HG03066 (cell line): ENCODE data around the gene SAT1.
"Not testable (repeated sequence)": the region's sequence is repeated elsewhere in the genome, so short reads cannot be mapped to it uniquely, and the experiment has no call there.

ENCODE experiments used
- ATAC-seq: cut with Tn5 transposase; IDR thresholded peaks from one replicate; pipeline ENCODE4 v1.9.1; 2021; ENCODE audit warnings: low read depth; ENCODE audit not compliant: unreplicated experiment

SAT1 gene

GRCh38 chrX:23782863-23783588 lies at the start of gene SAT1:
Gene SAT1, plus strand, starts transcription at chrX:23783173. Its CDS starts 179 bp downstream, at chrX:23783352.
- ATAC-seq, result peak; percentile 81

- no peak for ATAC-seq
Observed at GRCh38 chrX:23736030-23736429, 46.9 kb upstream of the SAT1 start.

DNA sequence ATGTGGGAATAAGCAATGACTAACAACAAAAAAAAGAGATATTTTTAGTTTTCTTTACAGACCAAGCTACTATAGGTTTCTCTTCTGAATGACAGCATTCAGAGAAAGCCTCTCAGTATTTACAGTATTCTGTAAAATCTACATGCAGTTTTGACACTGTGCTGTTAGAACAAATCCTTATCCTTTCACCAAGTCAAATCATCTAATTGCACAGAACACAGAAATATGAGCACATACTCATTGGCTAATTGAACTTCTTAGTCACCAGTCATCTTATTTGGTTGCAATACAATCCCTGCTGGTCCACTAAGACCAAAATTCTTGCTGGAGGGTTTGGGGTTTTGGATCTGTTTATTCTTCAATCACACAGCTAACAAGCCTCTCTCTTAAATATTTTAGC lies 45.6 kb upstream of the SAT1 start:
- no peak for ATAC-seq

GRCh38 chrX:23742174-23742696 lies 40.7 kb upstream of the SAT1 start:
- peak; percentile 7 for ATAC-seq

- peak; percentile 96 for ATAC-seq
Observed at GRCh38 chrX:23742697-23743622, 40.0 kb upstream of the SAT1 start, which contains the start of gene ACOT9. Gene ACOT9, minus strand, starts transcription at chrX:23743276. Its CDS starts 132 bp downstream, at chrX:23743144.

DNA sequence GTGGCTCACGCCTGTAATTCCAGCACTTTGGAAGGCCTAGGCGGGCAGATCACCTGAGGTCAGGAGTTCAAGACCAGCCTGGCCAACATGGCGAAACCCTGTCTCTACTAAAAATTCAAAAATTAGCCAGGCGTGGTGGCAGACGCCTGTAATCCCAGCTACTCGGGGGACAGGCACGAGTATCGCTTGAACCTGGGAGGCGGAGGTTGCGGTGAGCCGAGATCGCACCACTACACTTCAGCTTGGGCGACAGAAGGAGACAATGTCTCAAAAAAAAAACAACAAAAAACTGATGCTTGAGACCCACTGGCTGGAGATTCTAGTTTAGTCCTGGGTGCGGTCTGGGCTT lies 39.4 kb upstream of the SAT1 start:
- not testable (repeated sequence) for ATAC-seq

GRCh38 chrX:23745786-23746185 lies 37.2 kb upstream of the SAT1 start:
- ATAC-seq, result no peak

- ATAC-seq, result no peak
Observed at GRCh38 chrX:23749129-23749528, 33.8 kb upstream of the SAT1 start.

DNA sequence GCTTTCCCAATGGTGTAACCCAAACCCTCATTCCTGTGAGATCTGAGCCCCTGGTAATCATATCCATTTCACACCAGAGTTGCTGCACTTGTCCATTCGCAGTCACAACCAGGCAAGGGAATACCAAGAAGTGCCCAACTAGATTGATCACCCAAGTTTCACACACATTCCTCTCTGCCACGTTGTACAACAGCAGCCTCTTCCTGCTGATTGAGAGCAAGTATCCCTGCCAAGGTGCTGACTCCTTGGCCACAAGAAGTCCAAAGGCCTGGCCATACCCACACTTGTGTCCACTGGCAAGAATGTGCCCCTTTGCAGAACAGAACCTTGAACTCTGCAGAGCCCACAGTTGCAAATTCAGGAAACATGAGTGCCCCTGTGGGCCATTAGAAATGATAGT lies 33.4 kb upstream of the SAT1 start:
- ATAC-seq, result no peak

- no peak for ATAC-seq
Observed at GRCh38 chrX:23752740-23753415, 30.1 kb upstream of the SAT1 start.

GRCh38 chrX:23754664-23755063 lies 28.3 kb upstream of the SAT1 start:
- no peak for ATAC-seq

DNA sequence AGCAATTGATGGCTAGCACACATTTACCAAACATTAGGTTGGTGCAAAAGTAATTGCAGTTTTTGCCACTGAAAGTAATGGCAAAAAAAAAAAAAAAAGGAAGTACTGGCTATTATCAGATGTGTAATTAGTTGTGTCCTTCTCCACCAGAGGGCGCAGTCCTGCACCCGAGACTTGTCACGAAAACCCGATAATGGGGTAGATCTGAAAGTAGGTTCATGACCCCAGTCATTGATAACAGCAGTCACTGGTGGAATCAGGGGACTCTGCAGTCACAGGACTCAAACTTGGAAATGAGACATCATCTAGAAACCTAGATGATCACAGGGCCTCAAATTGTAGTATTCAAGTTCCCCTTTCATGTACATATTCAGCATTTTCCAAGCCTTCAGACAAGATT lies 26.8 kb upstream of the SAT1 start:
- ATAC-seq, result peak; percentile 68

GRCh38 chrX:23759821-23760220 lies 23.2 kb upstream of the SAT1 start:
- ATAC-seq, result no peak

DNA sequence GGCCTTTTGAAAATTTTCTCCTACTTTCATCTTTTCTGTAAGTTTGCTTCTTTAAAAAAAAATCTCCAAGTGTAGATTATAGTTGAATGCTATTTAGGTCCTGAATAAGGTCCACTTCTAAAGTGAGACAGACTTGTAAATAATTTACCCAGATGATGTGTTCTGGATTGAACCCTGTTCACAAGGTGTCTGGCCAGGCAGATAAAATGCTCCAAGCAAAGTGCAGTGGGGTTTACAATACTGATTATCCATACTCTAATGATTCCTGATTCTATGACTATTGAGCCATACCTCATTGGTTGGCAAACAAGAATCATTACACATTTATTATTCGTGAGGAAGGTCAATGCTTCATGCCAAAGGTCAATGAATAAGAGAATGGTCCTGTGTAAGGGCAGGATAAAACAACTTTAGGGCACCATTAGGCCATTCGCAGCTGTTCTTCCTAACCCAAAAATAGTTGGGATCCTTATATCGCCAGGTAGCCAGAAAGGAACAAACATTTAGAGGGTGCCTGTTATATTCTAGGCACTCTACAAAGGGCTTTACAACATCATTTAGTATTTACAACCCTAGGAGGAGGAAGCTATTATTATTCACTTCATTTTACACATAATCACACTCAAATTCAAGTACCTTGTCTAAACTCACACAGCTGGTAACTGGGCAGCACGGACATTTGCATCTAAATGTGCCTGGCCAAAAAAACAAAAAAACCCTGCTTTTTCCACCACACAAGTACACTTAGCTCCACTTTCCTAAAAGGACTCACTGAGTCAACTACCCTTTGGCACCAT lies 18.6 kb upstream of the SAT1 start:
- ATAC-seq, result no peak

- no peak for ATAC-seq
Observed at GRCh38 chrX:23765449-23765848, 17.5 kb upstream of the SAT1 start.

- no peak for ATAC-seq
Observed at GRCh38 chrX:23765868-23766267, 17.1 kb upstream of the SAT1 start.

DNA sequence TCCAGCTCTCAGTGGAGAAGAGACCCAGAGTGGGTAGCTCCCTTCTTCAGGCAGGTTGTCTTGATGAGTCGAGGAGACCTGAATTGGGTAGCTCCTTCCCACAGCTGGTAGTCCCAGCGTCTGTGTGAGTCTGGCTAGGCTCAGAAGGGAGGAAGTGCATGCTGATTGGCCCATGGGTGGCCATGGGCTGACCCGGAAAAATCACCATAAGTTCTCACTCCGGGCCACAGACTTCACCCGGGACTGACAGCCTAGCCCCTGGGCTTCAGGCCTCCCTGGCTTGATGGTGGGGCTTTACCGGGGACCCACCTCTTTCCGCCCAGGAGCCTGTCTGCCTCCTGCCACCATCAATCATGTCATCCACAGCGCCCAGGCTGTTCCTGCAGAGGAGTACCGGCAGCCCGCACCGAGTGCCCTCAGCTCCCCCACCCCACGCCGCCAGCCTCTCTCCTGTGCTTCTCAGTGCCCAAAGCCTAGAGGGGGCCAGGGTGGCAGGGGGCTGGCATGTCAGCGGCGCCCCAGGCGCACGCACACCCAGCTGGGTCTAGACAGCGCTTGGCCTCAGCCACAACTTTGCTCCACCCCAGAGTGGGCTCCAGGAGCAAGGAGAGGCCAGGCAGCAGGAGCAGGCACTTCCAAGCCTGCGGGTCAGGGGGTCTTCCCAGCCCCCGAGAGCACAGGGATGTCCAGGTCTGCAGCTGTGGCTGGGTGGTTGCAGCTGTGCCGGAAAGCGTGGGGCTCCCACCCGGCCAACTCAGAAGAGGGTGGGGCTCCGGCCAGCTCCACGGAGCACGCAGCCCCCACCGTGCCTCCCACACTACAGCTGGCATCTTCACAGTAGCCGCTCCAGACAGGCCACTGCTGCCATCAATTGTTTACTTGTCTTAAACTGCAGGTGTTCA lies 16.1 kb upstream of the SAT1 start:
- ATAC-seq, result peak; percentile 63

DNA sequence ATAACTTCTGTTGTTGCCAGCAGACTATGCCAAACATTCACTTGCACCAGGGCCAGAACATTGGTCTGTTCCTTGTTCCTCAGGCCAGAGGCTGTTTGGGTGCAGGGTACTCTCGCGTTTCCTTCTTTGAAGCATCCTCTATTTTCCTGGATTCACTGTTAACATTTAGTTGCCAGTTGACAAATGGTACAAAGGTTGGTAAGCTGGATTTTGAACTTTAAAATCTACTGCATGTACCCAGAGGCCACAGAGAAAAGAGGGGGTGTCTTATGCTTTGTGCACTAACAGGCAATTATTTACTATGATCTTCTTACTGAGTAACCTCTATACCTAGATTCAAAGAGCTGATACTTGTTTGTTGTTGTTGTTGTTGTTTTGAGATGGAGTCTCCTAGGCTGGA lies 12.8 kb upstream of the SAT1 start:
- no peak for ATAC-seq

DNA sequence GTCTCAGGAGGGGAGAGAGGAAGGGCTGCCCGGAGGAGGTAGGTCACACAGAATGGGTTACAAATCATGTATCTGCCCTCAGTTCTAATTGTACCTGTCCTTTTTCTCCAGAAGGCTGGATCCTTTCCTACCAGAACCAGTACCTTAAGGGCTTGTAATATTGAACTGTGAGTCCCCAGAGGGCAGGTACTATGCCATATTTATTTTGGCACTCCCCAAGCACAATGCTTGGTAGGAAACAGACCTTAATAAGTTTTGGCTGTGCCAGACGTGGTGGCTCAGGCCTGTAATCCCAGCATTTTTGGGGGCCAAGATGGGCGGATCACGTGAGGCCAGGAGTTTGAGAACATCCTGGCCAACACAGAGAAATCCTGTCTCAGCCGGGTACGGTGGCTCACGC lies 11.9 kb upstream of the SAT1 start:
- not testable (repeated sequence) for ATAC-seq
